Lower lobe of right lung (tissue), 2 donors: ENCODE measurements around the gene NXPE3. TPM values are rescaled to one million over a fixed set of nuclear protein-coding genes. Genes with fewer than 3 reads are reported as not detected.
A peak's percentile ranks its signal among the peaks of the same experiment; 100 is the strongest.
"Not testable (repeated sequence)": the region's sequence is repeated elsewhere in the genome, so short reads cannot be mapped to it uniquely, and the experiment has no call there.

Source experiments
- ATAC-seq, 2 donors: fragments of 200-7000 bp; cut with Tn5 transposase; one replicate each; pipeline ENCODE4 v1.9.1; 2020 to 2022; ENCODE audit warnings: mild to moderate bottlenecking in 2 of 2, moderate library complexity in 2 of 2
- DNase-seq: peaks from one replicate; pipeline ENCODE4 v3.0.0-alpha.2; 2020
- H3K27ac ChIP-seq: fragments of 200-600 bp; one replicate; pipeline ENCODE4 v1.8.0; 2022
- H3K27me3 ChIP-seq: fragments of 200-600 bp; one replicate; pipeline ENCODE4 v1.8.0; 2022; ENCODE audit warnings: low read depth
- H3K36me3 ChIP-seq: fragments of 200-600 bp; one replicate; pipeline ENCODE4 v1.8.0; 2022; ENCODE audit warnings: mild to moderate bottlenecking
- H3K4me1 ChIP-seq: fragments of 200-600 bp; one replicate; pipeline ENCODE4 v1.8.0; 2022
- H3K4me3 ChIP-seq: fragments of 200-600 bp; one replicate; pipeline ENCODE4 v1.8.0; 2022; ENCODE audit warnings: mild to moderate bottlenecking
- H3K9me3 ChIP-seq: fragments of 200-600 bp; one replicate; pipeline ENCODE4 v1.8.0; 2022
- intact Hi-C: fragments of 100-400 bp; cut with DNase I; formaldehyde crosslinking; loops from one replicate; pipeline ENCODE4 v1.11.0; 2022
- total RNA-seq: library from RNA; stranded (reverse); fragmentation: NEBNext Ultra II Directional; extraction: Animal tissue kit (Norgen Biotek cat#: 25700); gene quantifications from one replicate; pipeline ENCODE4 v1.2.1, GENCODE V29; 2021
- TF ChIP-seq, protein P1 (sequence below): fragments of 200-600 bp; IDR thresholded peaks from one replicate; pipeline ENCODE4 v1.8.0; 2022; ENCODE audit warnings: antibody characterized with exemption, mild to moderate bottlenecking
- donor health status: DM: no; HTN: yes; CAD: no; lungs with severe emphysema.

NXPE3 gene
- total RNA-seq, 1 donor from 2014 or later, result 22.0 TPM

DNA sequence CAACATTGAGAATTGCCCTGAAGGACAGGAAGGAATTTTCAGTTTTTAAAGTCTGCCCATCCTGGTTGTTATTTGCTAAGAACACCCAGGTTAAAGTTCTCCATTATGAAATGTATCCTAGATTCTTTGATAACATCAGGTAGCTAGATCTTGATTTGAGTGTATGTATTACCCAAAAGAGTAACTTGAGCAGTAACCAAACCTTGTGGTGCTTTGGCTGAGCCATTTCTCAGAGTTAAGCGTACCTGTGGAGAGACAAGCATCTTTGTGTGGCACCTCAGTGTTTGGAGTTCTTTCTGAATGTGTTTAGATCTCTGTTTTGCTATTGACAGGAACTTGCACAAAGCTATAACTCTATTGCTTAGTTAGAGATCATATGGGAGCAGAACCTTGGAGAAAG lies 34.2 kb upstream of the NXPE3 start:
- DNase-seq (no peak), ATAC-seq (no peak)
- TF ChIP-seq, protein P1, sequence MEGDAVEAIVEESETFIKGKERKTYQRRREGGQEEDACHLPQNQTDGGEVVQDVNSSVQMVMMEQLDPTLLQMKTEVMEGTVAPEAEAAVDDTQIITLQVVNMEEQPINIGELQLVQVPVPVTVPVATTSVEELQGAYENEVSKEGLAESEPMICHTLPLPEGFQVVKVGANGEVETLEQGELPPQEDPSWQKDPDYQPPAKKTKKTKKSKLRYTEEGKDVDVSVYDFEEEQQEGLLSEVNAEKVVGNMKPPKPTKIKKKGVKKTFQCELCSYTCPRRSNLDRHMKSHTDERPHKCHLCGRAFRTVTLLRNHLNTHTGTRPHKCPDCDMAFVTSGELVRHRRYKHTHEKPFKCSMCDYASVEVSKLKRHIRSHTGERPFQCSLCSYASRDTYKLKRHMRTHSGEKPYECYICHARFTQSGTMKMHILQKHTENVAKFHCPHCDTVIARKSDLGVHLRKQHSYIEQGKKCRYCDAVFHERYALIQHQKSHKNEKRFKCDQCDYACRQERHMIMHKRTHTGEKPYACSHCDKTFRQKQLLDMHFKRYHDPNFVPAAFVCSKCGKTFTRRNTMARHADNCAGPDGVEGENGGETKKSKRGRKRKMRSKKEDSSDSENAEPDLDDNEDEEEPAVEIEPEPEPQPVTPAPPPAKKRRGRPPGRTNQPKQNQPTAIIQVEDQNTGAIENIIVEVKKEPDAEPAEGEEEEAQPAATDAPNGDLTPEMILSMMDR, result no peak
- H3K27me3 ChIP-seq, result no peaks in the 10 kb centered on the region
- intact Hi-C loops, result no loop called here
- H3K27ac ChIP-seq, result no peak overlapping the region
- H3K4me1 ChIP-seq, result no peaks in the 10 kb centered on the region
- H3K36me3 ChIP-seq, result no peaks in the 10 kb centered on the region
- no peaks in the 10 kb centered on the region for H3K9me3 ChIP-seq
- H3K4me3 ChIP-seq, result no peak overlapping the region

DNA sequence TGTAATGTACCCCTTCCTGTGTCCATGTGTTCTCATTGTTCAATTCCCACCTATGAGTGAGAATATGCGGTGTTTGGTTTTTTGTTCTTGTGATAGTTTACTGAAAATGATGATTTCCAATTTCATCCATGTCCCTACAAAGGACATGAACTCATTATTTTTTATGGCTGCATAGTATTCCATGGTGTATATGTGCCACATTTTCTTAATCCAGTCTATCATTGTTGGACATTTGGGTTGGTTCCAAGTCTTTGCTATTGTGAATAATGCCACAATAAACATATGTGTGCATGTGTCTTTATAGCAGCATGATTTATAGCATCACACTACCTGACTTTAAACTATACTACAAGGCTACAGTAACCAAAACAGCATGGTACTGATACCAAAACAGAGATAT lies 33.1 kb upstream of the NXPE3 start:
- ATAC-seq, H3K27ac ChIP-seq, H3K36me3 ChIP-seq, H3K4me1 ChIP-seq, intact Hi-C loops, H3K9me3 ChIP-seq, DNase-seq, H3K27me3 ChIP-seq, H3K4me3 ChIP-seq: not testable (repeated sequence)

DNA sequence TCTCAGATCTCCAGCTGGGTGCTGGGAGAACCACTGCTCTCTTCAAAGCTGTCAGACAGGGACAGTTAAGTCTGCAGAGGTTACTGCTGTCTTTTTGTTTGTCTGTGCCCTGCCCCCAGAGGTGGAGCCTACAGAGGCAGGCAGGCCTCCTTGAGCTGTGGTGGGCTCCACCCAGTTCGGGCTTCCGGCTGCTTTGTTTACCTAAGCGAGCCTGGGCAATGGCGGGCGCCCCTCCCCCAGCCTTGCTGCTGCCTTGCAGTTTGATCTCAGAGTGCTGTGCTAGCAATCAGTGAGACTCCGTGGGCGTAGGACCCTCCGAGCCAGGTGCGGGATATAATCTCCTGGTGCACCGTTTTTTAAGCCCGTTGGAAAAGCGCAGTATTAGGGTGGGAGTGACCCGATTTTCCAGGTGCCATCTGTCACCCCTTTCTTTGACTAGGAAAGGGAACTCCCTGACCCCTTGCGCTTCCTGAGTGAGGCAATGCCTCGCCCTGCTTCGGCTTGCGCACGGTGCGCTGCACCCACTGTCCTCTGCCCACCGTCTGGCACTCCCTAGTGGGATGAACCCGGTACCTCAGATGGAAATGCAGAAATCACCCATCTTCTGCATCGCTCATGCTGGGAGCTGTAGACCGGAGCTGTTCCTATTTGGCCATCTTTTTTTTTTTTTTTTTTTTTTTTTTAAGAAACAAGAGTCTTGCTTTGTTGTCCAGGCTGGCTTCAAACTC lies 25.5 kb upstream of the NXPE3 start:
- H3K27me3 ChIP-seq, H3K9me3 ChIP-seq, intact Hi-C loops, H3K4me3 ChIP-seq, H3K4me1 ChIP-seq, DNase-seq, ATAC-seq, H3K27ac ChIP-seq: not testable (repeated sequence)
- peaks cover 36% of the 10 kb centered on the region for H3K36me3 ChIP-seq

DNA sequence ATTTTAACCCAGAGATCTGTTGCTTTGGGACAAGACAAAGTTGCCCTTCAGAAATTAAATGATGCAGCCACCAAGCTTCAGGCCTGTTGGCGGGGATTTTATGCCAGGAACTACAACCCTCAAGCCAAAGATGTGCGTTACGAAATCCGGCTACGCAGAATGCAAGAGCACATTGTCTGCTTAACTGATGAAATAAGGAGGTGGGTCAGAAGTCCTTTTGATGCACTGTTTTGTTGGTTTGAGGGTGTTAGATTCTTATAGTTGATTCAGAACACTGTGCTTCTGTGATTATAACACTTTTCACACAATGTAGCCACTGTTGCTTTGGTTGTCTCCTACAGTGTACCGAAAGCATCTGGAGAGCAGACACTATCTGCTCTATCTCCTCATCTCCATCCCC lies 20.8 kb upstream of the NXPE3 start:
- TF ChIP-seq, protein P1, result no peak
- ATAC-seq (no peak), DNase-seq (no peak)
- Histone ChIP-seq H3K27ac (no peak overlapping the region), H3K27me3 (no peaks in the 10 kb centered on the region), H3K4me1 (no peaks in the 10 kb centered on the region), H3K4me3 (no peak overlapping the region), H3K9me3 (no peaks in the 10 kb centered on the region), H3K36me3 (peaks cover 50% of the 10 kb centered on the region)
- intact Hi-C loops, result no loop called here

DNA sequence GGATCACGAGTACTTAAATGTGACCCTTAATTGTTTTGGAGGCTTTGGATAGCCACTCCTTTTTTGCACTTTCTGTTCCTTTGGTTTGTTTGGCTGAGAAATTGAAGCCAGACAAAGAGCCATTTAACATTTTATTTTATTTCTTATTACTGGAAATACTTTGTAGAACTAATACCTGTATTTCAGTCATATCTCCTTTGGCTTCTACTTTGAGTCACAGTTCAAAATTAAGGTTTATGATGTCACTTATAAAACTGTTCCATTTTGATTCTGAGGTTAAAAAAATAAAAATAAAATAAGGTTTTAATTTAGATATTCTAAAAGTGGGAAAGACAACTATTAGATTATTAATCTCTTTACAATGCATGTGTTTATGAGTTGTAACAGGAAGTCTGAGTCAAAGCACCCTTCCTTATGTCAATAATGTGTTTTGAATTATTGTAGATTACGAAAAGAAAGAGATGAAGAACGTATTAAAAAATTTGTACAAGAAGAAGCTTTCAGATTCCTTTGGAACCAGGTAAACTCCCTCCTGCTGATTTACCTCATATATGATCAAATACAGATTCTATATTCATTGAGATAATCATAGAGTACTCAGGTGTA lies 16.9 kb upstream of the NXPE3 start:
- no peaks in the 10 kb centered on the region for H3K9me3 ChIP-seq
- ATAC-seq, result no peak
- no peak for DNase-seq
- TF ChIP-seq, protein P1, result no peak
- intact Hi-C loops, result no loop called here
- no peak overlapping the region for H3K27ac ChIP-seq
- H3K36me3 ChIP-seq, result peaks cover 49% of the 10 kb centered on the region
- H3K4me1 ChIP-seq, result no peaks in the 10 kb centered on the region
- no peak overlapping the region for H3K4me3 ChIP-seq
- H3K27me3 ChIP-seq, result no peaks in the 10 kb centered on the region

DNA sequence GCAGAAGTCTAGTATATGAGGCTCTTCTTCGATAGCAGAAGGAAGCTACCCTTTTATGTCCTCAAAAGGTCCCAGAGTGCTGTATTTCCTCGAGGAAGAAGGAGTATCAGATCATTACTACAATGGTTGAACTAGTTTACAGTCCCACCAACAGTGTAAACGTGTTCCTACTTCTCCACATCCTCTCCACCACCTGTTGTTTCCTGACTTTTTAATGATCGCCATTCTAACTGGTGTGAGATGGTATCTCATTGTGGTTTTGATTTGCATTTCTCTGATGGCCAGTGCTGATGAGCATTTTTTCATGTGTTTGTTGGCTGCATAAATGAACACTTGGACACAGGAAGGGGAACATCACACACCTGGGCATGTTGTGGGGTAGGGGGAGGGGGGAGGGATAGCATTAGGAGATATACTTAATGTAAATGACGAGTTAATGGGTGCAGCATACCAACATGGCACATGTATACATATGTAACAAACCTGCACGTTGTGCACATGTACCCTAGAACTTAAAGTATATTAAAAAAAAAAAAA lies 1.2 kb upstream of the NXPE3 start:
- peaks cover 24% of the 10 kb centered on the region for H3K4me1 ChIP-seq
- H3K4me3 ChIP-seq, H3K27me3 ChIP-seq, H3K9me3 ChIP-seq, DNase-seq, ATAC-seq, H3K27ac ChIP-seq, intact Hi-C loops, H3K36me3 ChIP-seq: not testable (repeated sequence)

DNA sequence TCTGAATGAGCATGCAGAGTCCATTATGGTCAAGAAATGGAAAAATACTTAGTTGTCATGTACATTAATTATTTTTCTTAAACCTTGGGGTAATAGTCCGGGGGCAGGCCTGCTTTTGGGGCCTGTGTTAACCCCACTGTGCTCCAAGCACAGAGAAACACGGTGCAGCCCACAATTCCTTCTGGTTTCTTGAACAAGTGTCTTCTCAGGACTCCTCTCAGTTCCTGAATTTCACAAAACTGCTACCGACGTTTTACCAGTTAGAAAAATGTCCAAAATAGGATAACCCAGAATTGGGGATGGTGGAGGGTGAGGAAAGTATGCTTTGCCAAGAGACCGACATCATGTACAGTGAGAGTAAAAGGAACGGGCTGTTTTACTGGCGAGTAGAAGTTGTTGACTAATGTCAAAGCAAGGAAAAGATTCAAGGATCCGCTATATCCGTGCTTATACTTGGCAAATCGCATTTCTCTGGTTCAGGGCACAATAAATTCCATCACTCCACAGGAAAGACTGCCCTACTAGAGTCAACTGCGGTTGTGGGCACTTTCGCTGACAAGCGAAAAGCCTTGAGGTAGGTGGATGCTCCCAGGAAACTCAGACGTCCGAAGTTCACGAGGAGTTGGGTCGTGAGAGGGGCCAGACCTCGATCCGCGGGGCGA lies 495 bp upstream of the NXPE3 start:
- Histone ChIP-seq H3K27me3 (no peaks in the 10 kb centered on the region), H3K9me3 (no peaks in the 10 kb centered on the region), H3K4me3 (peak overlapping the region; percentile 97), H3K27ac (peak overlapping the region; percentile 93), H3K4me1 (peaks cover 24% of the 10 kb centered on the region), H3K36me3 (peaks cover 10% of the 10 kb centered on the region)
- TF ChIP-seq, protein P1, result no peak
- peak; percentile 8 to 37 for ATAC-seq
- DNase-seq, result no peak
- intact Hi-C loops, result no loop called here
